Measurements from ENCODE around the gene THPO.
A peak's percentile ranks its signal among the peaks of the same experiment; 100 is the strongest.

Gene THPO

DNA sequence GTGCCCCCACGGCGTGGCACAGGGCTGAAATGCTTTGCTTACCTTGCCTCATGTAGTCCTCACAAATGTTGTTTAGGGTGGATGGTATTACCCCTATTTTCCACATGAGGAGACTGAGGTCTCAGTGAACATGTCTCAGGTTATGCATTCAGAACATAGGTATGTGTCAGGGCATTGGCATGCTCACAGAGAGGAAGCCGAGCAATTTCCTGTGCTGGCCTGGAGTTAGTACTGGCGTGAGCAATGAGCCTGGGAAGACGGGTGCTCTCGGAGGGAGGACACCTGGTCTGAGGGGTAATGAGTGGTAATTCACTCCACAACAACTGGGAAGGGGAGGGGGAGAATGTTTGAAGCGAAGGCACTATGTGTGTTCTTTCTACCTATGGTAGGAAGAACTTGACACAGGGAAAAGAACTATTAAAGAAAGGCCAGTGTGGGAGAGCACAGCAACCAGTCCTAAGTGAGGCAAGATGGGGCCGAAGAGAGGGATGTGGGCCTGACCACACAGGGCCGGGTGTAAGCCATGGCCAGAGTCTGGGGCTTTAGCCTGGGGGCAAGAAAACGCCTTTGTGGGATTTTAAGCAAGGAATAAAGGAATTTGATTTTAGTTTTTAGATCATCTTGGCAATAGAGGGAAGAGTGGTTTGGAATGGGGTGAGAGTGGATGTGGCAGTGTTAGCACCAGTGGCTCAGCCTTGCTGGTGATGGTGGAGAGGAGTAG, 45.5 kb downstream of the THPO start:
- Histone ChIP-seq H3K9ac (ENCODE audit: low read depth, low read length) (no peak overlapping the region), H3K4me3 (ENCODE audit: low read depth, low read length) (no peak overlapping the region), H3K36me3 (ENCODE audit: control insufficient read depth, insufficient read depth, low read length) (peaks cover 53% of the 10 kb centered on the region), H3K4me1 (ENCODE audit: control insufficient read depth, insufficient read depth, low read length) (peaks cover 2% of the 10 kb centered on the region), H3K27me3 (ENCODE audit: control insufficient read depth, insufficient read depth, low read length) (no peaks in the 10 kb centered on the region), H3K9me3 (ENCODE audit: control insufficient read depth, insufficient read depth, low read length) (no peaks in the 10 kb centered on the region)

DNA sequence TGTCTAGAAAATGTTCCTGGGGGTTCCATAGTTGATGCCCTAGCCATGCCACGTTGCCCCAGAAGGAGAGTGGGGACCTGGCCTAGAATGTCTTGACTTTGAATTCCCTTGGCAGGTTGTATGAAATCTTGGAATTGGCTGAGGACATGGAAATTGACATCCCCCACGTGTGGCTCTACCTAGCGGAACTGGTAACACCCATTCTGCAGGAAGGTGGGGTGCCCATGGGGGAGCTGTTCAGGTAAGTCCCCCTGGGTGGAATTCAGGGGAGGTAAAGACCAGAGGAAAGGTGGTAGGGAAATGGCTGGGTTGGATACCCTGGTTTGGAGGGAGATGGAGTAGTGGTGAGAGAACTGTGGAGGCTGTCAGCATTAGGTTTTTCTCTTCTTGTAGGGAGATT, 49.5 kb downstream of the THPO start:
- no peaks in the 10 kb centered on the region for H3K9me3 ChIP-seq (ENCODE audit: control insufficient read depth, insufficient read depth, low read length)
- H3K4me3 ChIP-seq (ENCODE audit: low read depth, low read length), result no peak overlapping the region
- no peaks in the 10 kb centered on the region for H3K27me3 ChIP-seq (ENCODE audit: control insufficient read depth, insufficient read depth, low read length)
- no peaks in the 10 kb centered on the region for H3K4me1 ChIP-seq (ENCODE audit: control insufficient read depth, insufficient read depth, low read length)
- peaks cover 82% of the 10 kb centered on the region for H3K36me3 ChIP-seq (ENCODE audit: control insufficient read depth, insufficient read depth, low read length)
- H3K9ac ChIP-seq (ENCODE audit: low read depth, low read length), result no peak overlapping the region

DNA sequence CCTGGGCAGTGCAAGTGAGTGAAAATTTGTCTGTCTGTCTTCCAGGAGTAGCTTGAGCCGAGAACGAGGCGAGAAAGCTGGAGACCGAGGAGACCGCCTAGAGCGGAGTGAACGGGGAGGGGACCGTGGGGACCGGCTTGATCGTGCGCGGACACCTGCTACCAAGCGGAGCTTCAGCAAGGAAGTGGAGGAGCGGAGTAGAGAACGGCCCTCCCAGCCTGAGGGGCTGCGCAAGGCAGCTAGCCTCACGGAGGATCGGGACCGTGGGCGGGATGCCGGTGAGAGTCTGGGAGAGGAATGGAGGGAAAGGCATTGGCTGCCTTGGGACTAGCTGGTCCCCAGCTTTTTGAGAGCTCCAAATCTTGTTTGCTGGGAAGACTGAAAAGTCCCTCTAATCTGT, 50.8 kb downstream of the THPO start:
- Histone ChIP-seq H3K36me3 (ENCODE audit: control insufficient read depth, insufficient read depth, low read length) (peaks cover 83% of the 10 kb centered on the region), H3K4me1 (ENCODE audit: control insufficient read depth, insufficient read depth, low read length) (no peaks in the 10 kb centered on the region), H3K9ac (ENCODE audit: low read depth, low read length) (peak overlapping the region; percentile 12), H3K27me3 (ENCODE audit: control insufficient read depth, insufficient read depth, low read length) (no peaks in the 10 kb centered on the region), H3K4me3 (ENCODE audit: low read depth, low read length) (no peak overlapping the region), H3K9me3 (ENCODE audit: control insufficient read depth, insufficient read depth, low read length) (no peaks in the 10 kb centered on the region)

DNA sequence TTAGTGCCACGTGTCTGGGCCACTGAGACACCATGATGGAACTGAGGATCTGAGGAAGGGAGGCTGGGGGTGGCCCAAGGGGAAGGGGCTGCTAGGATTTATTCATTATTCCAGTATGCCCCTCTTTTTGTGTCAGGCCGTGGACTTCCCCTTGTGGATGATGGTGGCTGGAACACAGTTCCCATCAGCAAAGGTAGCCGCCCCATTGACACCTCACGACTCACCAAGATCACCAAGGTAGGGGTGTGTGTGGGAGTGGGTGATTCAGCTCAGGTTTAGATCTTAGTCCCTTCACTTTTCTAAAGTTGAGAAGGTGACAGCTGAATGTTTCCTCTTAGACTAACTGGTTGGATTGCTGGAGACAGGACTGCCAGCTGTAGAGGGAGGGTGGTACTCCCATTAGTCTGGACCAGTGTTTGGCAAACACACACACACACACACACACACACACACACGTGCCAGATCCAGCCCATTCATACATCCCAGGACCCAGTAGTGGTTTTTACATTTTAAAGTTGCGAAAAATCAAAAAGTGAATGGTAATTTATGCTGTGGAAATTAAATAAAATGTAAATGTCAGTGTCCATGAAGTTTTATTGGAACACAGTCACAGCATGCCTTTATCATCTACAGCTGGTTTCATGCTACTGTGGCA, 52.2 kb downstream of the THPO start:
- H3K9ac ChIP-seq (ENCODE audit: low read depth, low read length), result no peak overlapping the region
- no peaks in the 10 kb centered on the region for H3K9me3 ChIP-seq (ENCODE audit: control insufficient read depth, insufficient read depth, low read length)
- no peak overlapping the region for H3K4me3 ChIP-seq (ENCODE audit: low read depth, low read length)
- H3K27me3 ChIP-seq (ENCODE audit: control insufficient read depth, insufficient read depth, low read length), result no peaks in the 10 kb centered on the region
- H3K36me3 ChIP-seq (ENCODE audit: control insufficient read depth, insufficient read depth, low read length), result peaks cover 83% of the 10 kb centered on the region
- H3K4me1 ChIP-seq (ENCODE audit: control insufficient read depth, insufficient read depth, low read length), result no peaks in the 10 kb centered on the region

DNA sequence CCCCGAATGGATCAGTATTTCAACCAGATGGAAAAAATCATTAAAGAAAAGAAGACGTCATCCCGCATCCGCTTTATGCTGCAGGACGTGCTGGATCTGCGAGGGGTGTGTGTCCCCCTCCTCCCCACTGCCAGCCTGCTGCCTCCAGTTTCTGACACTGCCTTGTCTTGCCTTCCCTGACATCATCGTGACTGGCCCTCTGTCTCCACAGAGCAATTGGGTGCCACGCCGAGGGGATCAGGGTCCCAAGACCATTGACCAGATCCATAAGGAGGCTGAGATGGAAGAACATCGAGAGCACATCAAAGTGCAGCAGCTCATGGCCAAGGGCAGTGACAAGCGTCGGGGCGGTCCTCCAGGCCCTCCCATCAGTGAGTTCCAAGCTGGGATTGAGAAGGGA, 52.7 kb downstream of the THPO start:
- no peak overlapping the region for H3K4me3 ChIP-seq (ENCODE audit: low read depth, low read length)
- peaks cover 88% of the 10 kb centered on the region for H3K36me3 ChIP-seq (ENCODE audit: control insufficient read depth, insufficient read depth, low read length)
- no peaks in the 10 kb centered on the region for H3K27me3 ChIP-seq (ENCODE audit: control insufficient read depth, insufficient read depth, low read length)
- no peaks in the 10 kb centered on the region for H3K4me1 ChIP-seq (ENCODE audit: control insufficient read depth, insufficient read depth, low read length)
- no peaks in the 10 kb centered on the region for H3K9me3 ChIP-seq (ENCODE audit: control insufficient read depth, insufficient read depth, low read length)
- no peak overlapping the region for H3K9ac ChIP-seq (ENCODE audit: low read depth, low read length)

DNA sequence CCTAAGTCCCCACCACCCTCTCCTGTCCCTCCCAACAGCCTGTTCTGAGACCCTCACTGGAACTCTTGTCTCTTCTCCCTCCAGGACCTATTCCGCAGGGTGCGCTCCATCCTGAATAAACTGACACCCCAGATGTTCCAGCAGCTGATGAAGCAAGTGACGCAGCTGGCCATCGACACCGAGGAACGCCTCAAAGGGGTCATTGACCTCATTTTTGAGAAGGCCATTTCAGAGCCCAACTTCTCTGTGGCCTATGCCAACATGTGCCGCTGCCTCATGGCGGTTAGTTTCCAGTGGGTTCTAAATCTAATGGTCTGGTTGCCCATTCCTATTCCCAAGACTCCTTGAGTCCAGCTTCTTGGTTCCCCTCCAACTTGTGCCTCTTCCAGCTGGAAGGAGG, 54.3 kb downstream of the THPO start:
- Histone ChIP-seq H3K27me3 (ENCODE audit: control insufficient read depth, insufficient read depth, low read length) (no peaks in the 10 kb centered on the region), H3K9me3 (ENCODE audit: control insufficient read depth, insufficient read depth, low read length) (no peaks in the 10 kb centered on the region), H3K4me1 (ENCODE audit: control insufficient read depth, insufficient read depth, low read length) (no peaks in the 10 kb centered on the region), H3K36me3 (ENCODE audit: control insufficient read depth, insufficient read depth, low read length) (peaks cover 97% of the 10 kb centered on the region), H3K9ac (ENCODE audit: low read depth, low read length) (no peak overlapping the region), H3K4me3 (ENCODE audit: low read depth, low read length) (no peak overlapping the region)

DNA sequence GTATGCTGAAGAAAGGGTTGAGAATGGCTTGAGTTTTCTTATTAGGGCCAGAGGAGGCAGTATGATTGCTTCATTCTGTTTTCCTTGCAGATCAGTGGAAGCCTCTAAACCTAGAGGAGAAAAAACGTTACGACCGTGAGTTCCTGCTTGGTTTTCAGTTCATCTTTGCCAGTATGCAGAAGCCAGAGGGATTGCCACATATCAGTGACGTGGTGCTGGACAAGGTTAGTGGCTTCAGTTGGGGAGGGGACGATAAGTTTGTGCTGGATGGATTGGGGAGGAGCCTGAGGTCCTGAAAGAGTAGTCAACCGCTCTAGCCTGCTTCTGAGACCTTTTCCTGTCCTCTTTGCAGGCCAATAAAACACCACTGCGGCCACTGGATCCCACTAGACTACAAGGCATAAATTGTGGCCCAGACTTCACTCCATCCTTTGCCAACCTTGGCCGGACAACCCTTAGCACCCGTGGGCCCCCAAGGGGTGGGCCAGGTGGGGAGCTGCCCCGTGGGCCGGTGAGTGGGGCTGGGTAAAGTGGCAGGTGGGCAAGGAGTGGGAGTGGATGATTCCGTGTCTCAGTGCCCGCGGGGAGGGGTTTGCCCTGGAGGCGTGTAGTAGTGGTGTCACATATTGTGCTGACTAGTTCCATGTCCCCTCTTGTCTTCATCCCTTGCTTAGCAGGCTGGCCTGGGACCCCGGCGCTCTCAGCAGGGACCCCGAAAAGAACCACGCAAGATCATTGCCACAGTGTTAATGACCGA, 55.1 kb downstream of the THPO start:
- no peak overlapping the region for H3K9ac ChIP-seq (ENCODE audit: low read depth, low read length)
- H3K27me3 ChIP-seq (ENCODE audit: control insufficient read depth, insufficient read depth, low read length), result no peaks in the 10 kb centered on the region
- no peak overlapping the region for H3K4me3 ChIP-seq (ENCODE audit: low read depth, low read length)
- no peaks in the 10 kb centered on the region for H3K9me3 ChIP-seq (ENCODE audit: control insufficient read depth, insufficient read depth, low read length)
- peaks cover 89% of the 10 kb centered on the region for H3K36me3 ChIP-seq (ENCODE audit: control insufficient read depth, insufficient read depth, low read length)
- H3K4me1 ChIP-seq (ENCODE audit: control insufficient read depth, insufficient read depth, low read length), result no peaks in the 10 kb centered on the region

Measured in iPS-15b (cell line).